Panc1 (cell line): ENCODE data around the gene PIEZO1.

Experiments
- POLR2AphosphoS5 ChIP-seq: IDR thresholded peaks from 2 replicates; pipeline ENCODE4 v1.6.1; 2012; ENCODE audit warnings: mild to moderate bottlenecking, low read depth, low read length, moderate library complexity
- SIN3A ChIP-seq: IDR thresholded peaks from 2 replicates; pipeline ENCODE4 v1.6.1; 2012; ENCODE audit warnings: low read depth, mild to moderate bottlenecking, low read length, moderate library complexity, borderline replicate concordance; ENCODE audit not compliant: insufficient read depth
- TCF7L2 ChIP-seq: IDR thresholded peaks from 2 replicates; pipeline ENCODE4 v1.6.1; 2011; ENCODE audit warnings: mild to moderate bottlenecking, low read depth, low read length, inconsistent platforms
- TF ChIP-seq, protein P1 (sequence below): fragments of 450-650 bp; IDR thresholded peaks from 2 replicates; pipeline ENCODE4 v1.5.1; 2017; ENCODE audit warnings: mild to moderate bottlenecking
- TF ChIP-seq, protein P2 (sequence below), 2 experiments: IDR thresholded peaks; 2 replicates each; pipeline ENCODE4 v1.6.1; 2011 to 2012; ENCODE audit warnings: low read depth in 2 of 2, control low read depth in 1 of 2, low read length in 1 of 2, mild to moderate bottlenecking in 1 of 2, moderate library complexity in 1 of 2; ENCODE audit not compliant: insufficient read depth in 1 of 2

GRCh38 chr16:88712362-88712979, 72.5 kb downstream of the PIEZO1 start:
- TF ChIP-seq POLR2AphosphoS5, result no peak
- TF ChIP-seq, protein P1, sequence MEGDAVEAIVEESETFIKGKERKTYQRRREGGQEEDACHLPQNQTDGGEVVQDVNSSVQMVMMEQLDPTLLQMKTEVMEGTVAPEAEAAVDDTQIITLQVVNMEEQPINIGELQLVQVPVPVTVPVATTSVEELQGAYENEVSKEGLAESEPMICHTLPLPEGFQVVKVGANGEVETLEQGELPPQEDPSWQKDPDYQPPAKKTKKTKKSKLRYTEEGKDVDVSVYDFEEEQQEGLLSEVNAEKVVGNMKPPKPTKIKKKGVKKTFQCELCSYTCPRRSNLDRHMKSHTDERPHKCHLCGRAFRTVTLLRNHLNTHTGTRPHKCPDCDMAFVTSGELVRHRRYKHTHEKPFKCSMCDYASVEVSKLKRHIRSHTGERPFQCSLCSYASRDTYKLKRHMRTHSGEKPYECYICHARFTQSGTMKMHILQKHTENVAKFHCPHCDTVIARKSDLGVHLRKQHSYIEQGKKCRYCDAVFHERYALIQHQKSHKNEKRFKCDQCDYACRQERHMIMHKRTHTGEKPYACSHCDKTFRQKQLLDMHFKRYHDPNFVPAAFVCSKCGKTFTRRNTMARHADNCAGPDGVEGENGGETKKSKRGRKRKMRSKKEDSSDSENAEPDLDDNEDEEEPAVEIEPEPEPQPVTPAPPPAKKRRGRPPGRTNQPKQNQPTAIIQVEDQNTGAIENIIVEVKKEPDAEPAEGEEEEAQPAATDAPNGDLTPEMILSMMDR, result no peak
- no peak for TF ChIP-seq SIN3A
- TF ChIP-seq, protein P2, sequence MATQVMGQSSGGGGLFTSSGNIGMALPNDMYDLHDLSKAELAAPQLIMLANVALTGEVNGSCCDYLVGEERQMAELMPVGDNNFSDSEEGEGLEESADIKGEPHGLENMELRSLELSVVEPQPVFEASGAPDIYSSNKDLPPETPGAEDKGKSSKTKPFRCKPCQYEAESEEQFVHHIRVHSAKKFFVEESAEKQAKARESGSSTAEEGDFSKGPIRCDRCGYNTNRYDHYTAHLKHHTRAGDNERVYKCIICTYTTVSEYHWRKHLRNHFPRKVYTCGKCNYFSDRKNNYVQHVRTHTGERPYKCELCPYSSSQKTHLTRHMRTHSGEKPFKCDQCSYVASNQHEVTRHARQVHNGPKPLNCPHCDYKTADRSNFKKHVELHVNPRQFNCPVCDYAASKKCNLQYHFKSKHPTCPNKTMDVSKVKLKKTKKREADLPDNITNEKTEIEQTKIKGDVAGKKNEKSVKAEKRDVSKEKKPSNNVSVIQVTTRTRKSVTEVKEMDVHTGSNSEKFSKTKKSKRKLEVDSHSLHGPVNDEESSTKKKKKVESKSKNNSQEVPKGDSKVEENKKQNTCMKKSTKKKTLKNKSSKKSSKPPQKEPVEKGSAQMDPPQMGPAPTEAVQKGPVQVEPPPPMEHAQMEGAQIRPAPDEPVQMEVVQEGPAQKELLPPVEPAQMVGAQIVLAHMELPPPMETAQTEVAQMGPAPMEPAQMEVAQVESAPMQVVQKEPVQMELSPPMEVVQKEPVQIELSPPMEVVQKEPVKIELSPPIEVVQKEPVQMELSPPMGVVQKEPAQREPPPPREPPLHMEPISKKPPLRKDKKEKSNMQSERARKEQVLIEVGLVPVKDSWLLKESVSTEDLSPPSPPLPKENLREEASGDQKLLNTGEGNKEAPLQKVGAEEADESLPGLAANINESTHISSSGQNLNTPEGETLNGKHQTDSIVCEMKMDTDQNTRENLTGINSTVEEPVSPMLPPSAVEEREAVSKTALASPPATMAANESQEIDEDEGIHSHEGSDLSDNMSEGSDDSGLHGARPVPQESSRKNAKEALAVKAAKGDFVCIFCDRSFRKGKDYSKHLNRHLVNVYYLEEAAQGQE (IDR thresholded peaks at IDR 0.05; ENCODE audit: insufficient read depth in 1 of 2, low read depth in 2 of 2, low read length in 1 of 2), result no peak
- peak; percentile 22; the same call in 1 of the 2 replicates for TF ChIP-seq TCF7L2
